Esophagus (tissue), 2 donors: ENCODE results near the gene ZIC2. TPM values are rescaled to one million over a fixed set of nuclear protein-coding genes. Genes with fewer than 3 reads are reported as not detected.

Experiments used
- H3K27ac ChIP-seq, 2 donors: one replicate each; pipeline ENCODE4 v1.5.1; 2013; ENCODE audit warnings: low read depth in 2 of 2, mild to moderate bottlenecking in 2 of 2, inconsistent platforms in 1 of 2, low read length in 1 of 2, moderate library complexity in 1 of 2
- H3K27me3 ChIP-seq, 2 donors: one replicate each; pipeline ENCODE4 v1.6.1; 2013; ENCODE audit warnings: low read length in 2 of 2, control low read depth in 1 of 2, mild to moderate bottlenecking in 1 of 2; ENCODE audit not compliant: insufficient read depth in 2 of 2, control insufficient read depth in 1 of 2
- H3K36me3 ChIP-seq, 2 donors: one replicate each; pipeline ENCODE4 v1.6.1; 2013; ENCODE audit warnings: low read length in 1 of 2; ENCODE audit not compliant: control insufficient read depth in 2 of 2, insufficient read depth in 2 of 2
- H3K4me1 ChIP-seq, 2 donors: one replicate each; pipeline ENCODE4 v1.6.1; 2013; ENCODE audit warnings: low read length in 1 of 2; ENCODE audit not compliant: control insufficient read depth in 2 of 2, insufficient read depth in 2 of 2
- H3K4me3 ChIP-seq, 2 donors: one replicate each; pipeline ENCODE4 v1.5.1; 2013; ENCODE audit warnings: low read length in 2 of 2, mild to moderate bottlenecking in 2 of 2, low read depth in 1 of 2, moderate library complexity in 1 of 2
- H3K9me3 ChIP-seq, 2 donors: one replicate each; pipeline ENCODE4 v1.6.1; 2013; ENCODE audit warnings: mild to moderate bottlenecking in 2 of 2, low read depth in 1 of 2, low read length in 1 of 2, moderate library complexity in 1 of 2; ENCODE audit not compliant: control insufficient read depth in 2 of 2, insufficient read depth in 1 of 2
- WGBS, 2 donors: extraction: QIAGEN DNeasy Blood & Tissue Kit; methylation state at CpG; one replicate each; pipeline ENCODE4 v1.1.7; 2013; 5-methylcytosine and 5-hydroxymethylcytosine counted together
- polyA plus RNA-seq, 2 donors: library from polyadenylated mRNA; stranded (reverse); fragments of 200-250 nt; gene quantifications; one replicate each; pipeline ENCODE4 v1.2.3, GENCODE V29; 2013
- donor health status: healthy with polysubstance abuse.
- donor health status: Bipolar disorder and iron deficiency.

ZIC2 gene
- polyA plus RNA-seq, 2 donors: 0.04 to 0.11 TPM

GRCh38 chr13:99989276-99990125, 7.9 kb downstream of the ZIC2 start:
- Histone ChIP-seq H3K27me3 (peaks cover 3 to 75% of the 10 kb centered on the region in 2 donors), H3K9me3 (peaks cover 3 to 15% of the 10 kb centered on the region in 2 donors), H3K4me1 (peaks cover 5% of the 10 kb centered on the region in 2 donors), H3K4me3 (no peak overlapping the region), H3K27ac (no peak overlapping the region), H3K36me3 (no peaks in the 10 kb centered on the region)
- 11 to 15% methylated on average over 42 of the region's 42 CpGs for WGBS, 2 donors

GRCh38 chr13:99990126-99990977, 8.8 kb downstream of the ZIC2 start:
- Histone ChIP-seq H3K4me3 (no peak overlapping the region), H3K4me1 (peaks cover 5% of the 10 kb centered on the region in 2 donors), H3K27me3 (peaks cover 3 to 67% of the 10 kb centered on the region in 2 donors), H3K9me3 (peaks cover 0 to 11% of the 10 kb centered on the region in 2 donors), H3K27ac (no peak overlapping the region), H3K36me3 (no peaks in the 10 kb centered on the region)
- WGBS, 2 donors: 11 to 12% methylated on average over 42 of the region's 42 CpGs

GRCh38 chr13:99991013-99991827, 9.6 kb downstream of the ZIC2 start:
- WGBS, 2 donors: 11 to 18% methylated on average over 33 to 35 of the region's 35 CpGs

GRCh38 chr13:99991828-99992775, 10.5 kb downstream of the ZIC2 start:
- WGBS, 2 donors: 13 to 17% methylated on average over 36 of the region's 36 CpGs
- Histone ChIP-seq H3K27me3 (peaks cover 3 to 67% of the 10 kb centered on the region in 2 donors), H3K9me3 (peaks cover 0 to 15% of the 10 kb centered on the region in 2 donors)

More at GRCh38 chr13:99991013-99991827, 9.6 kb downstream of the ZIC2 start:
- no peaks in the 10 kb centered on the region for H3K36me3 ChIP-seq
- no peak overlapping the region for H3K27ac ChIP-seq
- H3K27me3 ChIP-seq: peaks cover 3 to 68% of the 10 kb centered on the region in 2 donors
- H3K4me1 ChIP-seq: peaks cover 5% of the 10 kb centered on the region in 2 donors
- H3K4me3 ChIP-seq: no peak overlapping the region
- H3K9me3 ChIP-seq: peaks cover 0 to 11% of the 10 kb centered on the region in 2 donors

GRCh38 chr13:99992949-99993351, 11.4 kb downstream of the ZIC2 start:
- H3K4me3 ChIP-seq: no peak overlapping the region
- no peak overlapping the region for H3K27ac ChIP-seq
- H3K36me3 ChIP-seq: no peaks in the 10 kb centered on the region
- H3K4me1 ChIP-seq: peaks cover 5 to 8% of the 10 kb centered on the region in 2 donors
- peaks cover 0 to 14% of the 10 kb centered on the region in 2 donors for H3K9me3 ChIP-seq
- H3K27me3 ChIP-seq: peaks cover 3 to 67% of the 10 kb centered on the region in 2 donors
- WGBS, 2 donors: 4 to 6% methylated on average over 3 of the region's 3 CpGs

More at GRCh38 chr13:99991828-99992775, 10.5 kb downstream of the ZIC2 start:
- H3K36me3 ChIP-seq: no peaks in the 10 kb centered on the region
- no peak overlapping the region for H3K27ac ChIP-seq
- peaks cover 5 to 6% of the 10 kb centered on the region in 2 donors for H3K4me1 ChIP-seq
- H3K4me3 ChIP-seq: no peak overlapping the region

- Histone ChIP-seq H3K27me3 (peaks cover 3 to 59% of the 10 kb centered on the region in 2 donors), H3K4me3 (no peak overlapping the region), H3K36me3 (no peaks in the 10 kb centered on the region), H3K4me1 (peaks cover 5 to 8% of the 10 kb centered on the region in 2 donors), H3K9me3 (peaks cover 0 to 14% of the 10 kb centered on the region in 2 donors), H3K27ac (no peak overlapping the region)
- 16 to 17% methylated on average over 9 of the region's 9 CpGs for WGBS, 2 donors
Observed at GRCh38 chr13:99993660-99994637, 12.4 kb downstream of the ZIC2 start.

- Histone ChIP-seq H3K4me3 (no peak overlapping the region), H3K4me1 (peaks cover 5 to 8% of the 10 kb centered on the region in 2 donors), H3K27ac (no peak overlapping the region), H3K9me3 (peaks cover 0 to 14% of the 10 kb centered on the region in 2 donors), H3K36me3 (no peaks in the 10 kb centered on the region), H3K27me3 (peaks cover 3 to 52% of the 10 kb centered on the region in 2 donors)
- 17 to 31% methylated on average over 1 of the region's 1 CpG for WGBS, 2 donors
Observed at GRCh38 chr13:99994638-99995020, 13.0 kb downstream of the ZIC2 start.
